ENCODE measurements around the gene GEN1.

GEN1 gene

GRCh38 chr2:17827785-17828184 lies 73.8 kb downstream of the GEN1 start:
- ChIA-PET CTCF (interaction anchor here (1.5 to 2.4 kb wide), 2 partner anchors 108 to 550 kb away, joined by 4 to 5 read pairs; no protein-coding TSS in a partner anchor), POLR2A (no interaction called here)
- no peak for TF ChIP-seq CTCF (IDR thresholded peaks at IDR 0.05; ENCODE audit: insufficient read depth, low read length, missing control alignments)
- no peak for DNase-seq (ENCODE audit: low read depth, low spot score)
- no peak overlapping the region for H3K4me3 ChIP-seq (ENCODE audit: low read depth, low read length)

- POLR2A ChIA-PET: no interaction called here
Measured at GRCh38 chr2:17830053-17831034, 76.4 kb downstream of the GEN1 start.

GRCh38 chr2:17835516-17835915 lies 81.6 kb downstream of the GEN1 start:
- CTCF ChIA-PET: interaction anchor here (1.0 kb wide), 1 partner anchor 10 kb away, joined by 5 read pairs; no protein-coding TSS in a partner anchor
- no peak for DNase-seq (ENCODE audit: low read depth, low spot score)
- H3K4me3 ChIP-seq (ENCODE audit: low read depth, low read length): no peak overlapping the region
- no peak for TF ChIP-seq CTCF (IDR thresholded peaks at IDR 0.05; ENCODE audit: insufficient read depth, low read length, missing control alignments)
- POLR2A ChIA-PET: no interaction called here

More at GRCh38 chr2:17830053-17831034, 76.4 kb downstream of the GEN1 start:
- peak overlapping the region; percentile 32 for H3K4me3 ChIP-seq (ENCODE audit: low read depth, low read length)
- TF ChIP-seq CTCF (IDR thresholded peaks at IDR 0.05; ENCODE audit: insufficient read depth, low read length, missing control alignments): peak; percentile 86
- peak; percentile 9 for DNase-seq (ENCODE audit: low read depth, low spot score)
- CTCF ChIA-PET: interaction anchor here (0.7 to 5.3 kb wide), 28 partner anchors 8 to 473 kb away, joined by 3 to 35 read pairs (median 5); partner anchors contain the start of gene MSGN1
